ENCODE results near the gene VRK3.

DNA sequence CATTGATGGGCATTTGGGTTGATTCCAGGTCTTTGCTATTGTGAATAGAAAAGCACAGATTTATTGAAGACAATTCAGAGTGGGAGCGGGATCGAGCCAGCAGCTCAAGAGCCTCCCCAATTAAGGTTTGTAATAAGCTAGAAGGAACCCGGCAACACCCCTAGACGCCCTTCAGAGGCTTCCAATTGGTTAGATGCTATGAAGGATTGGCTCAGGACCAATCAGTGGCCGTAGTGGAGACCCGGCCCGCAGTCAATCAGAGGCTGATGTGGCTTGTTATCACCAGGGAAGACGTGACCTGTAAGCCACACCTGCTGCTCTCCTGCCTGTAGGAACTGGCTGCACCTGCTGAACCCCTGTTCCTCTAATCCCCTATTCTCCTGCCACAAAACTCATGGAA is 78.8 kb downstream of the VRK3 start:
- TF ChIP-seq, protein P1, sequence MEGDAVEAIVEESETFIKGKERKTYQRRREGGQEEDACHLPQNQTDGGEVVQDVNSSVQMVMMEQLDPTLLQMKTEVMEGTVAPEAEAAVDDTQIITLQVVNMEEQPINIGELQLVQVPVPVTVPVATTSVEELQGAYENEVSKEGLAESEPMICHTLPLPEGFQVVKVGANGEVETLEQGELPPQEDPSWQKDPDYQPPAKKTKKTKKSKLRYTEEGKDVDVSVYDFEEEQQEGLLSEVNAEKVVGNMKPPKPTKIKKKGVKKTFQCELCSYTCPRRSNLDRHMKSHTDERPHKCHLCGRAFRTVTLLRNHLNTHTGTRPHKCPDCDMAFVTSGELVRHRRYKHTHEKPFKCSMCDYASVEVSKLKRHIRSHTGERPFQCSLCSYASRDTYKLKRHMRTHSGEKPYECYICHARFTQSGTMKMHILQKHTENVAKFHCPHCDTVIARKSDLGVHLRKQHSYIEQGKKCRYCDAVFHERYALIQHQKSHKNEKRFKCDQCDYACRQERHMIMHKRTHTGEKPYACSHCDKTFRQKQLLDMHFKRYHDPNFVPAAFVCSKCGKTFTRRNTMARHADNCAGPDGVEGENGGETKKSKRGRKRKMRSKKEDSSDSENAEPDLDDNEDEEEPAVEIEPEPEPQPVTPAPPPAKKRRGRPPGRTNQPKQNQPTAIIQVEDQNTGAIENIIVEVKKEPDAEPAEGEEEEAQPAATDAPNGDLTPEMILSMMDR (conservative IDR thresholded peaks at IDR 0.05 in 1 of 2, IDR thresholded peaks at IDR 0.05 in 1 of 2; ENCODE audit: extremely low read depth in 1 of 2, insufficient read depth in 1 of 2, low read depth in 1 of 2, low read length in 2 of 2), result no peak
- no peak for TF ChIP-seq EZH2 (IDR thresholded peaks at IDR 0.05; ENCODE audit: borderline replicate concordance, low read length)

All from mammary epithelial cell (primary cell).